Measurements from ENCODE around the gene TFRC.

GRCh38 chr3:196111939-196112386 lies 30.1 kb upstream of the TFRC start:
- TF ChIP-seq JUN (CRISPR knock-in tag; IDR thresholded peaks at IDR 0.05) (no peak), ATF6 (CRISPR knock-in tag; IDR thresholded peaks at IDR 0.05) (no peak), AFF4 (CRISPR knock-in tag; IDR thresholded peaks at IDR 0.05; ENCODE audit: borderline replicate concordance) (no peak)

Measured in WTC11 (cell line).